ENCODE measurements around the gene HMOX1.

Gene HMOX1, protein sequence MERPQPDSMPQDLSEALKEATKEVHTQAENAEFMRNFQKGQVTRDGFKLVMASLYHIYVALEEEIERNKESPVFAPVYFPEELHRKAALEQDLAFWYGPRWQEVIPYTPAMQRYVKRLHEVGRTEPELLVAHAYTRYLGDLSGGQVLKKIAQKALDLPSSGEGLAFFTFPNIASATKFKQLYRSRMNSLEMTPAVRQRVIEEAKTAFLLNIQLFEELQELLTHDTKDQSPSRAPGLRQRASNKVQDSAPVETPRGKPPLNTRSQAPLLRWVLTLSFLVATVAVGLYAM
- 0.42 to 5.2 reads per million in 2 experiments for total RNA-seq

DNA sequence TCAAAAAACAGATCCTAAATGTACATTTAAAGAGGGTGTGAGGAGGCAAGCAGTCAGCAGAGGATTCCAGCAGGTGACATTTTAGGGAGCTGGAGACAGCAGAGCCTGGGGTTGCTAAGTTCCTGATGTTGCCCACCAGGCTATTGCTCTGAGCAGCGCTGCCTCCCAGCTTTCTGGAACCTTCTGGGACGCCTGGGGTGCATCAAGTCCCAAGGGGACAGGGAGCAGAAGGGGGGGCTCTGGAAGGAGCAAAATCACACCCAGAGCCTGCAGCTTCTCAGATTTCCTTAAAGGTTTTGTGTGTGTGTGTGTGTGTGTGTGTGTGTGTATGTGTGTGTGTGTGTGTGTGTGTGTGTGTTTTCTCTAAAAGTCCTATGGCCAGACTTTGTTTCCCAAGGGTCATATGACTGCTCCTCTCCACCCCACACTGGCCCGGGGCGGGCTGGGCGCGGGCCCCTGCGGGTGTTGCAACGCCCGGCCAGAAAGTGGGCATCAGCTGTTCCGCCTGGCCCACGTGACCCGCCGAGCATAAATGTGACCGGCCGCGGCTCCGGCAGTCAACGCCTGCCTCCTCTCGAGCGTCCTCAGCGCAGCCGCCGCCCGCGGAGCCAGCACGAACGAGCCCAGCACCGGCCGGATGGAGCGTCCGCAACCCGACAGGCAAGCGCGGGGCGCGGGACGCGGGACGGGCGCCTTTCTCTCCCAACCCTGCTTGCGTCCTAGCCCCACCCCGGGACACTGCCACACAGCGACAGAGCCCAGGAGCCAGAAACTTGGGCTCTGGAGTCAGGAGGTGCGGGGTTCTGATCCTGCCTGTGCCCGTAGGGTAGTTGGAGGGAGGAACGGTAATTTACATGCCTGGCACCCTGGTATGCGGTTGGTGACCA is at the start of gene HMOX1:
HMOX1 (plus strand) TSS at position 560 of the 887 bp plus-strand sequence; CDS start at position 638, 78 bp downstream.
- no peak for DNase-seq (ENCODE audit: low read depth)

DNA sequence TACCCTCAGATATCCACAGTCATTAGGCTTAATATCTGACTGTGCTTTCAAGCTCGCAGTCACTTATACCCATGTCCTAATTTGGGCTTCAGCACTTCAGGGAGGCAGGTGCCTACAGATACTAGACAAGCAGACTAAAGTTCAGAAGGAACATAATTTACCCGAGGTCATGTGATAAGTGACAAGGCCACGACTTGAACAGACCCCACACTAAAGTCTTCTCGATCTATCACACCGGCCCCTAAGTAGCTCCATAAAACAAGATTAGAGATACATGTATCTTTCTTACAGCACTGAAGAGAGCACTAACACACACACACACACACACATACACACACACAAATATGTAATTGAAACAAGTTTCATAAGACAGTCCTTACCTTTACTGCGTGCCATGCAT is 48.6 kb upstream of the HMOX1 start:
- no peak for DNase-seq (ENCODE audit: low read depth)

- DNase-seq (ENCODE audit: low read depth) = no peak
Measured at GRCh38 chr22:35333220-35333619, 47.7 kb upstream of the HMOX1 start.

DNA sequence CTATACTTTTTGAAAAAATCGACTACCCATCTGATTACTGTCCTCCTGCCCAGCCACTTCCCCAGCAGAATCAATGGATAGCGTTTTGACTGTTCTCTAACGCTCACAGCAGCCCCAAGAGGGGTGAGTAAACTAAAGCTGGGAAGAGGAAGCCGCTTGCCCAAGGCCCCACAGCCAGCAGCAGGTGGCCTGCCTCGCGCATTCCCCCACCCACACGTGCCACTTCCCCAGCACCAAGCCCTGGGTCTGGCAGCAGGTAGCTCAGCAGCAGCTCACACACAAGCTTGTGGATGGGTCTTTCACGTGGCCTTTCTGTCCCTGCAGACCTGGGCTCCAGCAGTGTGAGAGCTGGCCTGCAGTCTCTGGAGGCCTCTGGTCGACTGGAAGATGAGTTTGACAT is 46.9 kb upstream of the HMOX1 start:
- DNase-seq (ENCODE audit: low read depth) = no peak

- no peak for DNase-seq (ENCODE audit: low read depth)
Measured at GRCh38 chr22:35335468-35335867, 45.4 kb upstream of the HMOX1 start.

- DNase-seq (ENCODE audit: low read depth) = no peak
Measured at GRCh38 chr22:35335936-35336781, 44.7 kb upstream of the HMOX1 start.

DNA sequence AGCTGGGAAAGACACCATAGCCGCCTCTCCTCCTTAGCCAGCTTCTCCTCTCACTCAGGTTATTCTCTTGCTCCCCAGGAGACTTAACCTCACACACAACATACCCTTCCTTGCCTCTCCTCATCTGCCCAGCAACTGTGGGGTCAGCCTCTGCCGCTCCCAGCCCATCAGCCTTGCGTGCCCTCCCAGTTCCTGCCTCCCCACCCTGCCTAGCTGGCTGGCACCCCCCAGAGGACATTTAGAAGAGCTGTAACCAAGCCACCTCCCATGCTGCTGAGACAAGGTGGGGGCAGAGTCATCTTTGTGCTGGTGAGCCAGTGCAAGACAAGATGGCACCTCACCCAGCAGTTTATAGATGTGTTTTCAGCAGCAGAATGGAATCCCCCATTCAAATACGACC is 43.0 kb upstream of the HMOX1 start:
- no peak for DNase-seq (ENCODE audit: low read depth)

DNA sequence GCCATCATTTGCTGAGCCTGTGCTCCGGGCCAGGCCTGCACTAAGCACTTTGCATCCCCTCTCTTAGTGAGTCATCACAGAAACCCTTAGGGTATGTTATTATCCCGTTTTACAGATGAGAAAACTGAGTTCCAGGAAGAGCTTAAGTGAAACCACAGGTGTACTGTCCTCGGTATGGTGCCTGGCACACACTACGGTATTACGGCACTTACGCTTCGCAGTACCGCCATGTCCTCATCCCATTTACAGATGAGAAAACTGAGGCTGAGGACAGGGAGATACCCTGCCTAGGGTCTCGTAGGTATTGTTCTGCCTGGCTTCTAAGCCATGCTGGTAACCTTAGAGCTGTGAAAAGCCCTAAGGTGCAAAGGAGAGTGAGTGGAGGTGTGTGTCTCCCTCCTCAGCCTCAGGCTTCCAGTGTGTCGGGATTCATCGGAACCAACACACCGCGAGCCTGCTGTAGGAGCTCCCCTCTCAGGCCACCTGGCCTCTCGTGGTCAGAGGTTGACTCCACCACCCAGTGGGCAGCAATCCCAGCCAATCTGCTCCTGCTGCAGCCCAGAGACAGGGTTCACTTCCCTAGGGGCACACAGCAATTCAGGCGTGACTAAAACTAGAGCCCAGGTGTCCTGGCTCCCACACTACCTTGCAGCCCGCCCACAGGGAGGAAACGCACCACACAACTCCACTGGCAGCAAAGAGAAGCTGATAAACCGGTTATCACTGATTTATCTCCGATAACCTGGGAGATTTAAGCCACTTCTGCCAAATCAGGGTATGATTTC is 39.6 kb upstream of the HMOX1 start:
- no peak for DNase-seq (ENCODE audit: low read depth)

- DNase-seq (ENCODE audit: low read depth) = no peak
Measured at GRCh38 chr22:35342390-35342789, 38.5 kb upstream of the HMOX1 start.

GRCh38 chr22:35343664-35344550 is 37.0 kb upstream of the HMOX1 start:
- DNase-seq (ENCODE audit: low read depth) = no peak

- no peak for DNase-seq (ENCODE audit: low read depth)
Measured at GRCh38 chr22:35344956-35345690, 35.8 kb upstream of the HMOX1 start.

GRCh38 chr22:35345808-35346505 is 34.9 kb upstream of the HMOX1 start:
- no peak for DNase-seq (ENCODE audit: low read depth)

DNA sequence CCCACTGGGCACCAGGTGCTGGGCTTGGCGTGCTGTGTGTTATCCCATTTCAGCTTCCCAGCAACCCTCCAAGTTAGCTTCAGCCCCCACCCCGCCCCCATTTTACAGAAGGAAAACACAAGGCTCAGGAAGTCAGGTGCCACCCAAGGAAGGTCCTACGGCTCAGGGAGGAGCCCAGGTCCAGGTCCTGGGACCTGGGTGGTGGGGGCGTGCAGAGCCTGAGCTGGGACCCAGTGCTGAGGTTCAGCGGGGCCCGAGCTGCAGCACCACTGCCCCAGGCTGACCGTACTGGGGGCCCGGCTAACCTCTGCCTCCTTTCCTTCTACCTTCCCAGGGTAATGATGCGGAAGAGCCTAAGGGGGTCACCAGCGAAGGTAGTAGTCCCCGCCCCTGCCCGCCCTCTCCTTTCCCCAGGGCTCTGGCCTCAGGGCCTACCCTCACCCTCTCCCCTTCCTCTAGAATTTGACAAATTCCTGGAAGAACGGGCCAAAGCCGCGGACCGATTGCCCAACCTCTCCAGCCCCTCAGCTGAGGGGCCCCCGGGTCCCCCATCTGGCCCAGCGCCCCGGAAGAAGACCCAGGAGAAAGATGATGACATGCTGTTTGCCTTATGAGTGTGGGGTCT is 34.2 kb upstream of the HMOX1 start:
- no peak for DNase-seq (ENCODE audit: low read depth)

- DNase-seq (ENCODE audit: low read depth) = no peak
Measured at GRCh38 chr22:35347462-35347861, 33.4 kb upstream of the HMOX1 start.

DNA sequence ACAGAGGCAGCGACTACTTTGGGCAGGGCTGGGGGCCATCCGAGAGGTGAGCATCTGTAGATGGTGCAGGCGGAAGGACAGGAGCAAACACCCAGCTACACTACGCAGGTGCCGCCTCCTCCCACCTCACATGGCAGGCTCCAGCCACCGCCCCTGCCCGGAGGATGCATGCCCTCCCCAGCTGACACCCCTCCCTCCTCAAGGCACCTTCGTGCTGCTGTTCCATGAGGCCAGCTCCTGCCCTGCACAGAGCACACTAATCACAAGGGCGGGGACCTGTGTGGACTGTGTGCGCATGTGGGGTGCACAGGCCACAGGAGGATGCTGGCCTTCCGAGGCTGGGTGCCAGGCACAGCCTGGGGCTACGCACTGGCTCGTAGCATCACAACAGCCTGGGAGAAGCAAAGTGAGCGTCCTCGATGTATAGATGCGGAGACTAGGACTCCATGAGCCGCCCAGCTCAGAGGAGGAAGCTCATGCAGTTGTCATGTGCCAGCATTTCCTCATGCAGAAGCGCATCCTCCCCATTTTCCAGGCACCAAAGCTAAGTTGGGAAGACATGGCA is 32.8 kb upstream of the HMOX1 start:
- no peak for DNase-seq (ENCODE audit: low read depth)

GRCh38 chr22:35348703-35349102 is 32.2 kb upstream of the HMOX1 start:
- DNase-seq (ENCODE audit: low read depth) = no peak

DNA sequence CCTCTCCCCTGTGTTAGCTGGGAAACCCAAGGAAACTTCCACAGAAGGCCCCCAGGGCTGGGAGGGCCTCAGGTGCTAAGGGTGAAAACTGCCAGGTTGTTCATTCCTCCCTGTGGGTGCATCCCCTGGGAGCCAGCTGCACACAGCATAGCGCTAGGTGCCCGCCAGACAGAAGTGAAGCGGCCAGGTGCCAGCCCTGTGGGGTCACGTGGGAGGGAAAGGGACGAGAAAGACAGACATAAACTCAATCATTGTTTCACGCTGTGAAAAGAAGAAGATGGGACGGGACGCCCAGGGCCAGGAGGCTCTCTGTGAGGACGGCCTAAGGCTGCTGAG is 31.6 kb upstream of the HMOX1 start:
- no peak for DNase-seq (ENCODE audit: low read depth)
